HG03457 (cell line): Measurements from ENCODE around the gene PRPF6.
"Not testable (repeated sequence)": the region's sequence is repeated elsewhere in the genome, so short reads cannot be mapped to it uniquely, and the experiment has no call there.

Experiments used
- ATAC-seq: cut with Tn5 transposase; IDR thresholded peaks from one replicate; pipeline ENCODE4 v1.9.1; 2021; ENCODE audit warnings: moderate number of reproducible peaks; ENCODE audit not compliant: unreplicated experiment

The PRPF6 gene

GRCh38 chr20:64009811-64010387 is 29.0 kb downstream of the PRPF6 start:
- ATAC-seq: no peak

GRCh38 chr20:64010711-64011237 is 29.8 kb downstream of the PRPF6 start:
- ATAC-seq: no peak

DNA sequence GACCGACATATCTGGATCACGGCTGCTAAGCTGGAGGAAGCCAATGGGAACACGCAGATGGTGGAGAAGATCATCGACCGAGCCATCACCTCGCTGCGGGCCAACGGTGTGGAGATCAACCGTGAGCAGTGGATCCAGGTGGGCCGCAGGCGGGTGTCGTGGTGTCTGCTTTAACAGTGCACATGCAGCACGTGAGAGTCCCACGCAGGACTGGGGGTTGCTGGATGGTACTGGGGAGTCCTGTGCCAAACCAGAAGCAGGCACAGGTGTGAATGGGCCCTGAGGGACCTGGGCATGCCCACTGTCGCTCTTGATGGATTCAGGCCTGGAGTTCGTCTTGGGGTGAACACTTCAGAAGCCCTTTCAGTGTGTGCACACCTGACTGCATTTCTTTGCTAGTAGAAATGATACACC is 30.4 kb downstream of the PRPF6 start:
- no peak for ATAC-seq

DNA sequence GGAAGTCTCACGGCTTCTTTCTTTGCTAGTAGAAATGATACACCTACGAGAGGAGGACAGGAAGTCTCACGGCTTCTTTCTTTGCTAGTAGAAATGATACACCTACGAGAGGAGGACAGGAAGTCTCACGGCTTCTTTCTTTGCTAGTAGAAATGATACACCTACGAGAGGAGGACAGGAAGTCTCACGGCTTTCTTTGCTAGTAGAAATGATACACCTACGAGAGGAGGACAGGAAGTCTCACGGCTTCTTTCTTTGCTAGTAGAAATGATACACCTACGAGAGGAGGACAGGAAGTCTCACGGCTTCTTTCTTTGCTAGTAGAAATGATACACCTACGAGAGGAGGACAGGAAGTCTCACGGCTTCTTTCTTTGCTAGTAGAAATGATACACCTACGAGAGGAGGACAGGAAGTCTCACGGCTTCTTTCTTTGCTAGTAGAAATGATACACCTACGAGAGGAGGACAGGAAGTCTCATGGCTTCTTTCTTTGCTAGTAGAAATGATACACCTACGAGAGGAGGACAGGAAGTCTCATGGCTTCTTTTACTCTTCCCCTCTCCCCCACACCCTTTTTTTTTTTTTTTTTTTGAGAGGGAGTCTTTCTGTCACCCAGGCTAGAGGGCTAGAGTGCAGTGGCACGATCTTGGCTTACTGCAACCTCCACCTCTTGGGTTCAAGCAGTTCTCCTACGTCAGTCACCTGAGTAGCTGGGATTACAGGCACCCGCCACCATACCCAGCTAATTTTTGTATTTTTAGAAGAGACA is 31.6 kb downstream of the PRPF6 start:
- not testable (repeated sequence) for ATAC-seq

DNA sequence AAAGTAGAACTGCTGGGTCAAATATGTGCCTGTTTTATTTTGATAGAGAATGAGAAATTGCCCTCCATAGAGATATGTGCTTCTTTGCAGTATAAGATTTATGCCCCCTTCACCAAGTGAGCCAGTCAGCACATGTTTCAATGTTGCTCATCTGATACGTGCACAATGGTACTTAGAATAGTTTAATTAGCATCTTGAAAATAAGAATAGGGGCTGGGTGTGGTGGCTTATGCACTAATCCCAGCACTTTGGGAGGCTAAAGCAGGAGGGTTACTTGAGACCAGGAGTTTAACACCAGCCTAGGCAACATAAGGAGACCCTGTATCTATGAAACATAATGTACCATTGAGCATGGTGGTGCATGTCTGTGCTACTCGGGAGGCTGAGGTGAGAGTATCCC is 34.7 kb downstream of the PRPF6 start:
- ATAC-seq: no peak

- no peak for ATAC-seq
These were observed 40.4 kb downstream of the PRPF6 start for GRCh38 chr20:64021124-64021975.

DNA sequence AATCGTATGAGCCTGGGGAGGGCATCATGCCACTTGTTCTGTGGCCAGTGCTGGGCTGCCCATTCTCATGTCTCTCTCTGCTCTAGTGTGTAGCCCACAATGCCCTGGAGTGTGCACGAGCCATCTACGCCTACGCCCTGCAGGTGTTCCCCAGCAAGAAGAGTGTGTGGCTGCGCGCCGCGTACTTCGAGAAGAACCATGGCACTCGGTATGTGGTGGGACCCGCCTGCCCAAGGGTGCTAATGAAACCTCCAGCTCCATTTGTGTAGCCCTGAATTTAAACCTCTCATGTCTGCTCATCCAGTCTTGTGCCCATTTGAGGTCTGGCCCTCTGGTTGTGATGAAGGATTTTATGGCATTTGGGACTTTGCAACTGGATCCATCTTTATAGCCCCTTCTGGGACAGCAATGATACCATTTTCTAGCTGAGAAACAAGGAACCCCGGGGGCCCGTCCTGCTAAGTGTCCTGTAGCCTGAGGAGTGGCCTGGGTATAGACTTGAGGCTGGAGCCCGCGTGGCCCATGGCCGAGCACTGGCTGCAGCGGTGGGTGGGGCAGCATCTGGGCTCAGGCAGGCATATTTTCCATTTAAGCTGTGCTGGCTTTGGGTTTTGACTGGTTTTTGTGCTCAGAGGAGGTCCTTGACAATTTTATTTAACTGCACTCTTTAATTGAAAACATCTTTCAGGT is 41.9 kb downstream of the PRPF6 start:
- no peak for ATAC-seq

DNA sequence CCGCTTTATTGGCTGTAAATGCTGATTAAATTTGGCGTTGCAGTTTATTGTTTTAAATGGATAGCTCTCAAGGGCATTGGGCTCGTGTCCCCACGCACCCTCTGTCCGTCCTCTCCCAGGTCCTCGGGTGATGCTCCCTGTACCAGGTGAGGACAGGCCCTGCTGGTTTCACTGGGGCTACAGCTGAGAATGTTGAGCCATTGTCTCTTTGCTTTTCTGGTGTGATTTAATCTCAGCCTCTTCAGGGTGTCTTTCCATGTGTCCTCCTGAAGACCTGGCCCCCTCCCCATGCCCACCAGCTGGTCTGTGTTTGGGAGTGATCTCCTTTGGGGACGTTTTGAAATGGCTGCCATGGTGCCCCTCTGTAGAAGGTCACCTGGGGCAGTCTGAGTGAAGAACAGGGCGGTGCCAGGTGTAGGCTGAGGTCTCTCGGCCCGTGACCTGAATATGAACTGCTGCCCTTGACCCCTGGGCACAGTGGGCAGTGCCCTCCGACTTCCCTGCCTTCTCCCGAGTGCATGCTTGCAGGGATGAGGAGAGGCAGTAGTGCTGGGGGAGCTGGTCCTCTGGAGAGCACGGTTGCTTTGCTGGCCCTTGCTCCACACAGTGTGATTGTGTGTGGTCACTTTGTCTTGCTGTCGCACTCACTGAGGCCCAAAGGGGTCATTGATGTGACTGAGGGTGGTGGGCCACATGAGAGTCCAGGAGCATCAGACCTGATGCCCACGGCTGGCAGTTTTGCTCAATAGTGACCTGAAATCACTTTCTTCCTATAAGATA is 42.6 kb downstream of the PRPF6 start:
- ATAC-seq: no peak

DNA sequence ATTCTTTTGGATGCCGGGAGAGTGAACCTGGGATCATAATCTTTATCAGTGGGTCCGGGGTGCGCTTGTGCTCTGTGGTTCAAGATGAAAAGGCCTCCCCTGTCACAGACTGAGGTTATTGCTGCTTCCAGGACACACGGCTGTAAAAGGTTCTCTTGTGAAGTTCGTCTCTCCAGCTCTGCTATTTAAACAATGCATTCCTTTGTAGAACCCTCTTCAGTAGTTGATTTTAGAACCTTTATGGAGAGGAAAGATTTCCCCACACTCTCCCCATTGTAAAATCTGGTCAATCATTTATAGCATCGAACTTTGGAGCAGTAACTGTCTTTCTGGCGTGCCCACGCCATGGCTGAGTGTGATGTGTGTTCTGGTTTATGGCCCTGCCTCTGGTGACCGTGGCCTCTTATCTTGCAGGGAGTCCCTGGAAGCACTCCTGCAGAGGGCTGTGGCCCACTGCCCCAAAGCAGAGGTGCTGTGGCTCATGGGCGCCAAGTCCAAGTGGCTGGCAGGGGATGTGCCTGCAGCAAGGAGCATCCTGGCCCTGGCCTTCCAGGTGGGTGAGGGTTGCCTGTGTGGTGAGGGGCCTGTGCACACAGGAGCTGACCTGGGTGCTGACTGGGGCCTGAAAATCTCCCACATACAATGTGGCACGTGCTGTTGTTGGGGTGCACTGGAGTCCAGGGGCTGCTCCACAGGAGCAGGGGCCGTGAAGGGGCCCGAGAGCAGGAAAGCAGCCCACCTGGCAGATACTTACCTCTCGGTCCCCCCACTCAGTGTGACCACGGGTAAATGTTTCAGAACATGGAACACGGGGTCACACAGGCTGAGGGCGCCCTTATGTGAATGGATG is 43.4 kb downstream of the PRPF6 start:
- ATAC-seq: no peak

DNA sequence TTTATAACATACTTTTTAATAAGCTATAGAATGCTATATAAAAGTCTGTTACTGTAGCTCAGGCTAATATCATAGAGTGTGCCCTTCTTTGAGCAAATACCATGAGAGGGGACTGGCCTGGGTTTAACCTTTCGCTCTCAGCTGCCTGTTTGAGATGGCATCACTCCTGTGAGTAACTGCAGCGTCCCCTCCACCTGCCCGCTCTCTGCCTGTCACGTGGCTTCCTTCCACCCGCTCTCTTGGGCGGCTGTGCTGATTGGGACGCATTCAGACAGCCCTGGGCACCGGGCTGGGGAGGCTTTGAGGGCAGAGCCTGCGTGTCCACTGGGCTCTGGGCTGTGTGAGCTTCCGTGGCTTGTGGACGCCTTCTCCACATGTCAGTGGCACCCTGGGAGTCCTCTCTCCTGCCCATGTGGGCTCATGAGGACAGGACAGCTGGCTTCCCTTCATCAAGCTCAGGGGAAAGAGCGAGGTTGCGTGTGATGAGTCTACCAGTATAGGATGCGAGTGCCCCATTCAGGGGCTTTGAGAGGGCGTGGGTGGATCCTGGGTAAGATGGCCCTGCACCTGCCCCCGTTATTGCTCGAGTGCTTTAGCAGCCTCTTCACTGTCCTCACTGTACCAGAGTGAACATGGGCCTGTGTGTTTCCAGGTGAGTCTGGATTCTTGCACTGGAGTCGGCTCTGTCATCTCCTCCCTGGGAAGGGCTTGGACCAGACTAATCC is 44.3 kb downstream of the PRPF6 start:
- ATAC-seq: no peak

DNA sequence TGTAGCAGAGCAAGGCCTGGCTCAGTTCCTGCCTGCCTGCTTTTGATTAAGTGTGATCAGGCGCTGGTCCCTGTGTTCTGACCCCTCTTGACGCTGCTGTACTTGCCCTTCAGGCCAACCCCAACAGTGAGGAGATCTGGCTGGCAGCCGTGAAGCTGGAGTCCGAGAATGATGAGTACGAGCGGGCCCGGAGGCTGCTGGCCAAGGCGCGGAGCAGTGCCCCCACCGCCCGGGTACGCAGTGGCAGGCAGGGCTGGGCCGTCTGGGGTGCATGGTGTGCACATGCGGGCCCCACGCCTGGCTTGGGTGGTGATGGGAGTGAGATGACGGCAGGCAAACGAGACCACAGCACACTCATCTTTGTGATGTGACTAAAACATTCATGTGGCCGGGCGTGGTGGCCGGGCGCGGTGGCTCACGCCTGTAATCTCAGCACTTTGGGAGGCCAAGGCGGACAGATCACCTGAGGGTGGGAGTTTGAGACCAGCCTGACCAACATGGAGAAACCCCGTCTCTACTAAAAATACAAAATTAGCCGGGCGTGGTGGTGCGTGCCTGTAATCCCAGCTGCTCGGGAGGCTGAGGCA is 45.0 kb downstream of the PRPF6 start:
- ATAC-seq: no peak

- no peak for ATAC-seq
These were observed 47.2 kb downstream of the PRPF6 start for GRCh38 chr20:64027981-64028685.

GRCh38 chr20:64029293-64030117 is 48.6 kb downstream of the PRPF6 start:
- no peak for ATAC-seq

DNA sequence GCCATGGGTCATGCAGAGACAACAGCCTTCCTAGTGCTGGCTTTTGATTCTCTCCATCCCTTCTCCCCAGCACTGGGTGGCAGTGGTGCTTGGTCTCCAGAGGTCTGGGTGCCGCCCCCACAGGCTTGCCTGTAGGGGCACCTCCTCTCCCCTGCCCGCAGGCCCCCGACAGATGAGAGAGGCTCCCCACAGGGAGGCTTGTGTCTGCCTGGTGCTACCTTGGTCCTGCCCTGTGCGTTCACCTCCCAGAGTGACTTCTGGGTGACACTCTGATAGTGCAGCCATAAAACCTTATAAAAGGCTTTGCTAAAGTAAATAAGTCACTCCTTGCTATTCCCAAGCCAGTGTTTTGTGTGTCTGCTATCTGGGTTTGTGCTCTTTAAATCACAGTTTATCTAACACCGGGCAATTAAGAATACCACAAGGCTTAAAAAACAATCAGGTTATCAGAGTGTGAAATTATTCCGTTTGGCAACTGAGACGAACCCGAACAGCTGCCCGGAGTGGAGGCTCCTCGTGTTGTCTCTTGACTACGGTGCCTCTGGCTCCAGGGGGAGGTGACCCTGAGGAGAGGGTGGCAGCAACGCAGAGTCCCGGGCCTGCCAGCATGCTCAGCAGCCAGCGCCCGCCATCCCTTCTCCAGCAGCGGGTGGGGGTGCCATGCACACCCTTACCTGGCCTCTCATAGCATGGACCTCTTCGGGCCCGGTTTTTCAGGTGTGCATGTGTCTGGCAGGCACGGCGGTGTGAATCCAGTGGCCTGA is 49.6 kb downstream of the PRPF6 start:
- ATAC-seq: no peak

DNA sequence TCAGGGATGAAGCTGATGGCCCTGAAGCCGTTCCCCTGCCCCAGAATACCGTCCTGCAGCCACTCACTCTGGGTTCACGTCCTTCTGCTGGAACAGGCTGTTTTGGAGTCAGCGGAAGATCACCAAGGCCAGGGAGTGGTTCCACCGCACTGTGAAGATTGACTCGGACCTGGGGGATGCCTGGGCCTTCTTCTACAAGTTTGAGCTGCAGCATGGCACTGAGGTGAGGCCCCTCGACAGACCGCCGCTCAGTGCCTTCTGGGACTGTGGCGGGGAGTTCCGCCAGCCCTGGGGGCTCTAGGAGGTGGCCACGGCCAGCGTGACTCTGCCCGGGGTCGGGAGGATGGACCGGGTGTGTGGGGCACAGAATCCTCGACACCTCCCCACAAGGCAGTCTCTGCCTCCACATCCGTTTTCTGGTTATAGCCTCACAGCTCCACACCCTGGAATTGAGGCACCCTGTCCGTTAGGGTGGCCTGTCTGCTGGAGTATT is 50.9 kb downstream of the PRPF6 start:
- no peak for ATAC-seq
